K562 (cell line): ENCODE measurements around the gene CCDC27. TPM values are rescaled to one million over a fixed set of nuclear protein-coding genes. Genes with fewer than 3 reads are reported as not detected.

ENCODE experiments used
- FIP1L1 ChIP-seq: fragments of 200-400 bp; formaldehyde crosslinking; IDR thresholded peaks from 2 replicates; pipeline ENCODE4 v1.6.1; 2018; ENCODE audit warnings: mild to moderate bottlenecking, low read depth, low read length; ENCODE audit not compliant: poor library complexity, severe bottlenecking
- GATAD2B ChIP-seq: fragments of 450-650 bp; IDR thresholded peaks from 2 replicates; pipeline ENCODE4 v1.6.1; 2017; ENCODE audit warnings: mild to moderate bottlenecking, borderline replicate concordance
- MAZ ChIP-seq, 2 experiments: fragments of 450-650 bp in 1 of 2; sonication (generic) in 1 of 2; formaldehyde crosslinking; IDR thresholded peaks in 1 of 2; conservative IDR thresholded peaks in 1 of 2; 2 replicates each; pipeline versions ENCODE4 v1.4.0 to v1.5.0; 2020; ENCODE audit warnings: mild to moderate bottlenecking in 1 of 2, missing genetic modification reagents in 1 of 2
- PHF8 ChIP-seq: fragments of 200-600 bp; sonication (generic); IDR thresholded peaks from 2 replicates; pipeline ENCODE4 v1.6.1; 2012; ENCODE audit warnings: mixed run types, mild to moderate bottlenecking, inconsistent platforms, low read length, moderate library complexity, borderline replicate concordance
- RFX5 ChIP-seq: IDR thresholded peaks from 2 replicates; pipeline ENCODE4 v1.6.1; 2011; ENCODE audit warnings: low read depth, mild to moderate bottlenecking, improper control_type of control experiment, low read length
- ZNF707 ChIP-seq: fragments of 250-450 bp; sonication (Bioruptor Pico); conservative IDR thresholded peaks from 2 replicates; pipeline ENCODE4 v1.8.0; 2022; ENCODE audit warnings: inconsistent platforms, mild to moderate bottlenecking, moderate library complexity
- polyA plus RNA-seq, 8 experiments: library from polyadenylated mRNA; depleted of rRNA in 4 of 8; stranded (reverse) in 5 of 8; unstranded in 3 of 8; fragments of >200 nt; fragmentation: Nextera tagmentation in 2 of 8; fragmentation: Illumina TruSeq in 1 of 8; extraction: Ambion mirVana in 2 of 8; extraction: Trizol in 1 of 8; gene quantifications; 2 replicates each; pipeline versions ENCODE4 v1.2.1 to v1.2.3, GENCODE V29; 2011 to 2014; ENCODE audit warnings: inconsistent platforms in 1 of 8, missing spikeins in 1 of 8
- total RNA-seq, 7 experiments: library from RNA; depleted of rRNA in 6 of 7; stranded (reverse); fragments of >200 nt in 6 of 7; fragmentation: Illumina TruSeq in 2 of 7; extraction: Trizol in 2 of 7; gene quantifications; 2 replicates each; pipeline versions ENCODE4 v1.2.1 to v1.2.3, GENCODE V29; 2011 to 2021; ENCODE audit warnings: low replicate concordance in 1 of 7
- TF ChIP-seq, protein P1 (sequence below), 3 experiments: fragments of 200-800 bp in 1 of 3; fragments of 250-450 bp in 1 of 3; fragments of 450-650 bp in 1 of 3; sonication (Bioruptor Pico) in 1 of 3; sonication (Bioruptor generic) in 1 of 3; formaldehyde crosslinking in 1 of 3; IDR thresholded peaks; 2 replicates each; pipeline versions ENCODE4 v1.6.1 to v1.8.0; 2016 to 2022; ENCODE audit warnings: mild to moderate bottlenecking in 2 of 3, missing genetic modification characterization in 2 of 3, missing compliant biosample characterization in 1 of 3, moderate library complexity in 1 of 3
- TF ChIP-seq, protein P2 (sequence below): fragments of 200-800 bp; sonication (Bioruptor generic); IDR thresholded peaks from 2 replicates; pipeline ENCODE4 v1.6.1; 2017; ENCODE audit warnings: missing genetic modification characterization, missing compliant biosample characterization

The CCDC27 gene
- total and polyA plus RNA-seq, 9 of the 15 experiments (the other 6 are each of a cell fraction or from before 2014, with no cell fraction given): 0.01 to 0.04 TPM; not detected in 7

DNA sequence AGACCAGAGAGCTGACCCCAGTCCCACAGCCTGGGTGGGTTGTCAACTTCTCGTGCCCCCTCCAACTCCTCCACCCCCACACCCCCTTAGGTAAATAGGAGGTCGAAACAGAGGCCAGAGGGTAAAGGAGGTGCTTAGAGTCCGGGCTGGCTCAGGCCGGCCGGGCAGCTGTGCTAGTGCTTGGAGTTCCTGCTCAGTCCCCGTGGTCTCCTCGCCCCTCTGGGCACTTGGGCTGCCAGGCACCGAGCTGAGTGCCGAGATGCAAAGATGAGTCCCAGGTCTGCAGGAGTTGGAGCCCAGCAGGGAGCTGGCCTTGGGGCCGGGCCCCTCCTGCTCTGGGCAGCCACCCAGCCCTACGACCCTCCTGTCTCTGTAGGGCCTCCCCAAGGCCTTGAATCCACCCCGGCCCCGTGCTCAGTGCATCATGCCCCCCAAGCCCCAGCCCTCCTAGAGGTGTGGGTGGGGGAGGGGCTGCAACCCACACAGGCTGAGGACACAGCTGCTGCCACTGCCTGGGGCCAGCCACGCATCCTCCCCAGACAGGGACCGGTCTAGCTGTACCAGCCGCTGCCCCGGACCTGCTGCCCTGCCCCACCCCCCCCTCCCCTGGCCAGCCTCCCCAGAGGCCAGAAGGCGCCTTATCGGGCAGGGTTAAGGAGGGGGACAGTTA lies 22.2 kb downstream of the CCDC27 start (continued):
- TF ChIP-seq RFX5 (no peak), FIP1L1 (peak; percentile 26), MAZ (CRISPR knock-in tag; conservative IDR thresholded peaks at IDR 0.05 in 1 of 2, IDR thresholded peaks at IDR 0.05 in 1 of 2) (peak in 1 of 2 experiments; percentile 11; a peak in 1 of 4 replicates), ZNF707 (CRISPR knock-in tag) (no peak), GATAD2B (peak; percentile 63; the same call in 1 of the 2 replicates), PHF8 (peak; percentile 9; the same call in 1 of the 2 replicates)
- TF ChIP-seq, protein P1, sequence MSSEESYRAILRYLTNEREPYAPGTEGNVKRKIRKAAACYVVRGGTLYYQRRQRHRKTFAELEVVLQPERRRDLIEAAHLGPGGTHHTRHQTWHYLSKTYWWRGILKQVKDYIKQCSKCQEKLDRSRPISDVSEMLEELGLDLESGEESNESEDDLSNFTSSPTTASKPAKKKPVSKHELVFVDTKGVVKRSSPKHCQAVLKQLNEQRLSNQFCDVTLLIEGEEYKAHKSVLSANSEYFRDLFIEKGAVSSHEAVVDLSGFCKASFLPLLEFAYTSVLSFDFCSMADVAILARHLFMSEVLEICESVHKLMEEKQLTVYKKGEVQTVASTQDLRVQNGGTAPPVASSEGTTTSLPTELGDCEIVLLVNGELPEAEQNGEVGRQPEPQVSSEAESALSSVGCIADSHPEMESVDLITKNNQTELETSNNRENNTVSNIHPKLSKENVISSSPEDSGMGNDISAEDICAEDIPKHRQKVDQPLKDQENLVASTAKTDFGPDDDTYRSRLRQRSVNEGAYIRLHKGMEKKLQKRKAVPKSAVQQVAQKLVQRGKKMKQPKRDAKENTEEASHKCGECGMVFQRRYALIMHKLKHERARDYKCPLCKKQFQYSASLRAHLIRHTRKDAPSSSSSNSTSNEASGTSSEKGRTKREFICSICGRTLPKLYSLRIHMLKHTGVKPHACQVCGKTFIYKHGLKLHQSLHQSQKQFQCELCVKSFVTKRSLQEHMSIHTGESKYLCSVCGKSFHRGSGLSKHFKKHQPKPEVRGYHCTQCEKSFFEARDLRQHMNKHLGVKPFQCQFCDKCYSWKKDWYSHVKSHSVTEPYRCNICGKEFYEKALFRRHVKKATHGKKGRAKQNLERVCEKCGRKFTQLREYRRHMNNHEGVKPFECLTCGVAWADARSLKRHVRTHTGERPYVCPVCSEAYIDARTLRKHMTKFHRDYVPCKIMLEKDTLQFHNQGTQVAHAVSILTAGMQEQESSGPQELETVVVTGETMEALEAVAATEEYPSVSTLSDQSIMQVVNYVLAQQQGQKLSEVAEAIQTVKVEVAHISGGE (CRISPR knock-in tag; IDR thresholded peaks at IDR 0.05): 0 out of 6 replicates have a peak, but pooled peaks of 1 of the 3 experiments have one; percentile 10
- TF ChIP-seq, protein P2, sequence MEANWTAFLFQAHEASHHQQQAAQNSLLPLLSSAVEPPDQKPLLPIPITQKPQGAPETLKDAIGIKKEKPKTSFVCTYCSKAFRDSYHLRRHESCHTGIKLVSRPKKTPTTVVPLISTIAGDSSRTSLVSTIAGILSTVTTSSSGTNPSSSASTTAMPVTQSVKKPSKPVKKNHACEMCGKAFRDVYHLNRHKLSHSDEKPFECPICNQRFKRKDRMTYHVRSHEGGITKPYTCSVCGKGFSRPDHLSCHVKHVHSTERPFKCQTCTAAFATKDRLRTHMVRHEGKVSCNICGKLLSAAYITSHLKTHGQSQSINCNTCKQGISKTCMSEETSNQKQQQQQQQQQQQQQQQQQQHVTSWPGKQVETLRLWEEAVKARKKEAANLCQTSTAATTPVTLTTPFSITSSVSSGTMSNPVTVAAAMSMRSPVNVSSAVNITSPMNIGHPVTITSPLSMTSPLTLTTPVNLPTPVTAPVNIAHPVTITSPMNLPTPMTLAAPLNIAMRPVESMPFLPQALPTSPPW: peak; percentile 98
